ENCODE results near the gene KCTD21. TPM values are rescaled to one million over a fixed set of nuclear protein-coding genes. Genes with fewer than 3 reads are reported as not detected.

The KCTD21 gene
- total RNA-seq, 2 experiments from 2014 or later, result 7.1 to 7.8 TPM

DNA sequence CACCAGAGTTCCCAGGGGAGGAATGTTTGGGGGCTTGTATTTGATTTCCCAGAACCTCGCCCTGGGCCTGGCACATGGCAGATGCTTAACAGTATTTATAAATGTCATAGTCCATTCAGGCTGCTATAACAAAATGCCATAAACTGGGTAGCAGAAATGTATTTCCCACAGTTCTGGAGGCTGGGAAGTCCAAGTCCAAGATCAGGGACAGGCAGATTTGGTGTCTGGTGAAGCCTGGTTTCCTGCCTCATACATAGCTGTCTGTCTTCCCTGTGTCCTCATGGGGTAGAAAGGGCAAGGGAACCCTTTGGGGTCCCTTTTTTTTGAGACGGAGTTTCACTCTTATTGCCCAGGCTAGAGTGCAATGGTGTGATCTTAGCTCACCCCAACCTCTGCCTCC is 24.0 kb downstream of the KCTD21 start:
- Mint-ChIP-seq H3K27me3 (ENCODE audit: low read depth) (no peaks in the 10 kb centered on the region), H3K27ac (no peak overlapping the region), H3K36me3 (ENCODE audit: low read depth) (no peaks in the 10 kb centered on the region), H3K9me3 (ENCODE audit: insufficient read depth) (no peaks in the 10 kb centered on the region), H3K4me3 (no peak overlapping the region), H3K4me1 (ENCODE audit: low read depth) (no peaks in the 10 kb centered on the region)
- no peak for ATAC-seq
- DNase-seq, result no peak
- ChIA-PET POLR2A (no interaction called here), CTCF (interaction anchor here (0.6 to 0.9 kb wide), 2 partner anchors 22 to 161 kb away, joined by 3 read pairs; no protein-coding TSS in a partner anchor)

DNA sequence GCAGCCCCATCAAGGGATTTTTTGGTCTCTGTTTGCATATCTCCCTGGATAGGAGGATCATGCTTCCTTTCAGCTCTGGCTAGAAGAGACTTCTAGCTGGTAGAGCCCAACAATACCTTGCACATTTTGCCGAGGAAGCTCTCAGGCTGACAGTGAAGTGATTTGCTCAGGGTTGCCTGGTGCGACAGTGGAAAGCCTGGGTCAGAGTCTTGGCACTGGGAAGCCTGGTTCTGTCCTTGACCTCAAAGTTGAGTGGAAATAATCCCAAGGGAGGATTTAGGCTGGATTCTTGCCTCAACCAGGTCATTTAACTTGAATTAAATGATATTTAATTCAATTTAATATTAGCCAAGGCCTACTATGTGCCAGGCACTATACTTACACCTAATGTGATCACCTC is 24.6 kb downstream of the KCTD21 start:
- ChIA-PET POLR2A (no interaction called here), CTCF (no interaction called here)
- DNase-seq (no peak), ATAC-seq (no peak)
- Mint-ChIP-seq H3K4me3 (no peak overlapping the region), H3K4me1 (ENCODE audit: low read depth) (no peaks in the 10 kb centered on the region), H3K27ac (no peak overlapping the region), H3K9me3 (ENCODE audit: insufficient read depth) (no peaks in the 10 kb centered on the region), H3K27me3 (ENCODE audit: low read depth) (no peaks in the 10 kb centered on the region), H3K36me3 (ENCODE audit: low read depth) (no peaks in the 10 kb centered on the region)

DNA sequence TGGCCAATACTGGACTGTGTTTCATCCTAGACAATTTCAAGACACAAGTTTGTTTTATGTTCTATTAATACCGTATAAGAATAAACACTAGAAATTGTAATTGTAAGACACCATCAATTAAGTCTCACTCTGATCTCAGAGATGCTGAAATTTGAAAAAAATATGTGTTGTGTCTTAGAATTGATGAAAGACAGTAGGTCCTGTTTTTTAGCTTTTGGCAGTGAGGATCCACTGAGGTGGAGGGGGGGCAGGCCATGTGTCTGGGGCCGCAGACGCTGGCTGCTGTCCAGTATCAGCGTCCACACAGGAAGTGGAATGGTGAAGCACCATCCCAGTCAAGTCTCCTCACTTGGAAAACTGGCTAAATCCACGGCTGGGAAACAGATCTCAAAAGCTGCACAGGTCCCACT is 26.5 kb downstream of the KCTD21 start:
- H3K4me3 Mint-ChIP-seq, result no peak overlapping the region
- no peaks in the 10 kb centered on the region for H3K9me3 Mint-ChIP-seq (ENCODE audit: insufficient read depth)
- H3K4me1 Mint-ChIP-seq (ENCODE audit: low read depth), result no peaks in the 10 kb centered on the region
- CTCF ChIA-PET, result interaction anchor here (0.8 kb wide), 1 partner anchor 93 kb away, joined by 3 read pairs; no protein-coding TSS in a partner anchor
- ATAC-seq (no peak), DNase-seq (no peak)
- POLR2A ChIA-PET, result interaction anchor here (0.7 kb wide), 1 partner anchor 23 kb away, joined by 4 read pairs; no protein-coding TSS in a partner anchor
- no peaks in the 10 kb centered on the region for H3K36me3 Mint-ChIP-seq (ENCODE audit: low read depth)
- H3K27me3 Mint-ChIP-seq (ENCODE audit: low read depth), result no peaks in the 10 kb centered on the region
- H3K27ac Mint-ChIP-seq, result peak overlapping the region; percentile 22

DNA sequence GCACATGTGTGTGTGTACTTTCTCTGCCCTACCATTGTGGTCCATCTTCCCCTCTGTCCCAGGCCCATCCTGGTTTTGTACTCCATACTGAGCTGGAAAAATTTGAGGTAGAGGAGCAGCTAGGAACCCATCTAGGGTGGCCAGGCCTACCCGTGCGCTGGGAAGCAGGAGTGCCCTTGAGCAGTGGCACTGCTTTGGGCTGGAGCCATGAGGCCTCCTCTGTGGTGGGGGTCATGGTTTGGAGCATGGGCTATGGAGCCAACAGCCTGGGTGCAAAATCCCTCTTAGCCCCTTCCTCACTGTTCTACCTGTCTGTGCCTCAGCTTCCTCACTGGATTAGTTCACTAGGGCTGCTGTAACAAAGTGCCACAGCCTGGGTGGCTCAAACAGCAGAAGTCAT is 27.1 kb downstream of the KCTD21 start:
- CTCF ChIA-PET, result interaction anchor here (0.8 kb wide), 1 partner anchor 92 kb away, joined by 3 read pairs; no protein-coding TSS in a partner anchor
- POLR2A ChIA-PET, result interaction anchor here (0.6 to 0.7 kb wide), 2 partner anchors 13 to 22 kb away, joined by 4 read pairs; no protein-coding TSS in a partner anchor

DNA sequence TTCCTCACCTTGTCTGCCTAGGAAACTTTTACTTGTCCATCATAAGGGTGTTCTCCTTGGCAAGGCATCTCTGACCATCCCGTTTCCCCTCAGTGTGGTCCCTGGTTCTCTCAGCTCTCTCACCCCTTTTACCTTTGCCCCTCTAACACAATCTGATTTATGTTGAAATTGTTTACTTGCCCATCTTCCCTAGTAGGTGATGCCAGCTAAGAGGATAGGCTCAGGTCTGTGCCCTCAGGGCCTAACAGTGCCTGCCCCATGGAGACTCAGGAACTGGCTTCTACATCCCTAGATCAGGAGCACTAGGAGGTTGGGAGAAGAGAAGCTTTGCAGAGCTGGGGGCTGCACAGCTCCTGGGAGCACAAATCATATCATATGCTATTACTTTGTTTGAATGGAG is 27.9 kb downstream of the KCTD21 start:
- no peak for DNase-seq
- H3K4me1 Mint-ChIP-seq (ENCODE audit: low read depth), result no peaks in the 10 kb centered on the region
- POLR2A ChIA-PET, result no interaction called here
- no peaks in the 10 kb centered on the region for H3K36me3 Mint-ChIP-seq (ENCODE audit: low read depth)
- ATAC-seq, result no peak
- H3K4me3 Mint-ChIP-seq, result no peak overlapping the region
- H3K9me3 Mint-ChIP-seq (ENCODE audit: insufficient read depth), result no peaks in the 10 kb centered on the region
- CTCF ChIA-PET, result interaction anchor here (1.0 kb wide), 1 partner anchor 11 kb away, joined by 3 read pairs; no protein-coding TSS in a partner anchor
- no peak overlapping the region for H3K27ac Mint-ChIP-seq
- no peaks in the 10 kb centered on the region for H3K27me3 Mint-ChIP-seq (ENCODE audit: low read depth)

More for the DNA sequence above, 27.1 kb downstream of the KCTD21 start:
- no peak for ATAC-seq
- no peak for DNase-seq
- H3K27ac Mint-ChIP-seq, result no peak overlapping the region
- H3K27me3 Mint-ChIP-seq (ENCODE audit: low read depth), result no peaks in the 10 kb centered on the region
- no peaks in the 10 kb centered on the region for H3K36me3 Mint-ChIP-seq (ENCODE audit: low read depth)
- no peaks in the 10 kb centered on the region for H3K9me3 Mint-ChIP-seq (ENCODE audit: insufficient read depth)
- H3K4me1 Mint-ChIP-seq (ENCODE audit: low read depth), result no peaks in the 10 kb centered on the region
- H3K4me3 Mint-ChIP-seq, result no peak overlapping the region

DNA sequence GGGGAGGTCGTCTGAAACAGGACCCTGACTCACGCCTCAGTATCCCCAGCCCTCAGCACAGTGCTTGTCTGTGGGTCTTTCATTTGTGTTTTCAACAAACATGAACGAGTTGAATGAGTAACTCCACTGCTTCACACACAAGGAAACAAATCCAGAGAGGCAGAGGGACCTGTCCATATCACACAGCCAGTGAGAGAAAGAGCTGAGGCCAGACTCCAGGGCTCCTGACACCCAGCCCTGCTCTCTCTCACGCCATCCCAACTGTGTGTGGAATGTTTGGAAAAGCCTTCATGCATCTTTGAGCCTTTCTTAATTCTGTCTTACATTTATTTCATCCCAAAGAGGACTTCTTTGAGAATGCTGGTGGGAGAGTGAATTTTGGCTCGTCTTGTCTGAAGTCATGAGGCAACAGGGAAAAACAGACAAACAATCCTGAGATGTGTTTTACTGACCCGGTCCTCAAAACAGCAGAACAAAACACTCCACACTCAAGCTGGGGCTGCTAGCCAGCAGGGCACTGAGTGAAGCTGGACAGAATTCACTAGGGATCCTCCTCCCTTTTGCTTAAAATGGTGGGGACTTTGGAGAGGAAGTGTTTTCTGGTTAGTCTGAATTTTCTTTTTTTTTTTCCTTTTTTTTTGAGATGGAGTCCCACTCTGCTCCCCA is 29.3 kb downstream of the KCTD21 start:
- Mint-ChIP-seq H3K9me3 (ENCODE audit: insufficient read depth) (no peaks in the 10 kb centered on the region), H3K4me1 (ENCODE audit: low read depth) (no peaks in the 10 kb centered on the region), H3K36me3 (ENCODE audit: low read depth) (no peaks in the 10 kb centered on the region), H3K4me3 (no peak overlapping the region), H3K27ac (no peak overlapping the region), H3K27me3 (ENCODE audit: low read depth) (no peaks in the 10 kb centered on the region)
- ChIA-PET POLR2A (no interaction called here), CTCF (no interaction called here)
- ATAC-seq (no peak), DNase-seq (no peak)

DNA sequence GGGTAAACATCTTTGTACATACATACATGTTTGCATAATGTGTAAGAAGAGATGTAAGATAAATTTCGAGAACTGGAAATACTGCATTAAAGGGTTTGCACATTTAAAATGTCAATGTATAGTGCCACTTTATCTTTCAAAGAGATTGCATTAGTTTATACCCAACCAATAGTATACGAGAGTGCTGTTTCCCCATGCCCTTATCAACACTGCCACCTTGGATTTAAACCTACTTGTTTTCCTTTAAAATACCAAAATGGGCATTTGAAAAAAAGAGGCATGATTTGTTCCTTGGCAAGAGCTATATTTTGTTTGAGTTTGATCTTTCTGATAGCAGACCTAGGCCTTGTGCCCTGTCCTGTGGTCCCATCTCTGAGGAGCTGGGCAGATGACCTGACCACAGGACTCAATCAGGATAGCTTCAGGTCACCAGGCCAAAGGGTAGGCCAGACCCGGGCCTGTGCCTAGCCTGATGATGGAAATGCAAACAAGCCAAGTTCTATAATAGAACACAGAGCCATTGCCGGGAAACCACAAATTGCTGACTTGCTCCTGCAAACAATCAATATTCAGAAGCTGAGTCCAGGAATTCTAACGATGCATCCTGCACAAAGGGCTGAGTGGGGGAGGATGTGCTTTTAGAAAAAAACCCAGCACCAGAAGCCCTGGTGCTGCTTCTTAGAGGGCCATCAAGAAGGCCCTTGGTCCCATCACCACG is 32.1 kb downstream of the KCTD21 start:
- H3K4me1 Mint-ChIP-seq (ENCODE audit: low read depth), result no peaks in the 10 kb centered on the region
- no peak overlapping the region for H3K4me3 Mint-ChIP-seq
- DNase-seq (no peak), ATAC-seq (no peak)
- ChIA-PET POLR2A (no interaction called here), CTCF (no interaction called here)
- H3K27ac Mint-ChIP-seq, result no peak overlapping the region
- no peaks in the 10 kb centered on the region for H3K9me3 Mint-ChIP-seq (ENCODE audit: insufficient read depth)
- peaks cover 1% of the 10 kb centered on the region for H3K36me3 Mint-ChIP-seq (ENCODE audit: low read depth)
- no peaks in the 10 kb centered on the region for H3K27me3 Mint-ChIP-seq (ENCODE audit: low read depth)

DNA sequence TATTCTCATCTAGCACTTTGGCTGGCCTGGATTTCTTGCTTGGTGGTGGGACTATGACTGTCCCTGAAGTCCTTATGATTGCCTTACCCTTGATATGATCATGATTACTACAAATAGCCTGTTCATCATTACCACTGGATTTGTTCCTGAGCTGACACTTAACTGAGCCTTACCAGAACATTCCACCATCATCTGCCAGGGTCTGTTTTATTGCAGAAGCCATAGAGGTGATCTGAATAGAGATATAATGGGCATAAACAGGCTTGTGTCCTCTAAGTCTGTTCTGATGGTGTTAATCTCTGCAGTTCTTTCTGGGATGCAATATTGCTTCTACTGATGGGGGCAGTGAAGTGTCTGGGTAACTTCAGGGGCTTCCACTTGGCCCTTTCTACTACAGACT is 36.6 kb downstream of the KCTD21 start:
- POLR2A ChIA-PET, result no interaction called here
- Mint-ChIP-seq H3K27me3 (ENCODE audit: low read depth) (no peaks in the 10 kb centered on the region), H3K27ac (no peak overlapping the region), H3K4me1 (ENCODE audit: low read depth) (no peaks in the 10 kb centered on the region), H3K4me3 (no peak overlapping the region), H3K36me3 (ENCODE audit: low read depth) (peaks cover 1% of the 10 kb centered on the region), H3K9me3 (ENCODE audit: insufficient read depth) (no peaks in the 10 kb centered on the region)
- CTCF ChIA-PET, result no interaction called here
- ATAC-seq (no peak), DNase-seq (no peak)

DNA sequence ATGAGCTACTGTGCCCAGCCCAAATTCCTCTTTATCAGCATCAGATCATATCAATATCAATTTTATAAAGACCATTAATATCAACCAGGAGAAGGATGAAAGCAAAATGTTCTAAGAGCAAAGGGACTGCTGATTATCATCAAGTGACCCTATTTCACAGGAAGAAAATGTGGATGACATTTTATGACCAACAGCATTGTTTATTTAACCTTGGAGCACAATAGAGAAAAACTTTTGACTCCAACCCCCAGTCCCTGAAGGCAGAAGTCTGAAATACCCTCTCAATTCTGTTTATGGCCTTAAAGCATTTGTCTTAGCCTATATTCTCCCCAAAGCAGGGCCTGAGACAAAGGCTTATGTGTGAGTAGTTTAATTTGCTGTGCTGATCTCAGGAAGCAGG is 37.7 kb downstream of the KCTD21 start:
- H3K4me1 Mint-ChIP-seq (ENCODE audit: low read depth), result no peaks in the 10 kb centered on the region
- peaks cover 1% of the 10 kb centered on the region for H3K36me3 Mint-ChIP-seq (ENCODE audit: low read depth)
- no peak for ATAC-seq
- no peak for DNase-seq
- POLR2A ChIA-PET, result no interaction called here
- CTCF ChIA-PET, result no interaction called here
- H3K9me3 Mint-ChIP-seq (ENCODE audit: insufficient read depth), result no peaks in the 10 kb centered on the region
- no peaks in the 10 kb centered on the region for H3K27me3 Mint-ChIP-seq (ENCODE audit: low read depth)
- no peak overlapping the region for H3K4me3 Mint-ChIP-seq
- H3K27ac Mint-ChIP-seq, result no peak overlapping the region

DNA sequence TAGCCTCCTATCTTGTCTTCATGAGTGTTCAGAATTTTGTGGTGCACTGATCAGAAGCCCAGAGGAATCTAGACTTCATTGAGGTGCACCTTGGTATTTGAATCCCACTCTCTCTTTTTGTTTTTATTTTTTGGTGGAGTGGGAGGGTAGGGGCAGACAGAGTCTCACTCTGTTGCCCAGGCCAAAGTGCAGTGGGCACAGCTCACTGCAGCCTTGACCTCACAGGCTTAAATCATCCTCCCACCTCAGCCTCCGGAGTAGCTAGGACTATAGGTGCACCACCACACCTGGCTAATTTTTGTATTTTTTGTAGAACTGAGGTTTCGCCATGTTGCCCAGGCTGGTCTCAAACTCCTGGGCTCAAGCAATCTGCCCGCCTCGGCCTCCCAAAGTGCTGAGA is 38.1 kb downstream of the KCTD21 start:
- DNase-seq, result no peak
- Mint-ChIP-seq H3K36me3 (ENCODE audit: low read depth) (peaks cover 1% of the 10 kb centered on the region), H3K4me1 (ENCODE audit: low read depth) (no peaks in the 10 kb centered on the region), H3K27me3 (ENCODE audit: low read depth) (no peaks in the 10 kb centered on the region), H3K4me3 (no peak overlapping the region), H3K9me3 (ENCODE audit: insufficient read depth) (no peaks in the 10 kb centered on the region), H3K27ac (no peak overlapping the region)
- ATAC-seq, result no peak
- CTCF ChIA-PET, result interaction anchor here (1.3 kb wide), 1 partner anchor 11 kb away, joined by 4 read pairs; the partner anchor contains the start of gene ALG8
- POLR2A ChIA-PET, result no interaction called here

DNA sequence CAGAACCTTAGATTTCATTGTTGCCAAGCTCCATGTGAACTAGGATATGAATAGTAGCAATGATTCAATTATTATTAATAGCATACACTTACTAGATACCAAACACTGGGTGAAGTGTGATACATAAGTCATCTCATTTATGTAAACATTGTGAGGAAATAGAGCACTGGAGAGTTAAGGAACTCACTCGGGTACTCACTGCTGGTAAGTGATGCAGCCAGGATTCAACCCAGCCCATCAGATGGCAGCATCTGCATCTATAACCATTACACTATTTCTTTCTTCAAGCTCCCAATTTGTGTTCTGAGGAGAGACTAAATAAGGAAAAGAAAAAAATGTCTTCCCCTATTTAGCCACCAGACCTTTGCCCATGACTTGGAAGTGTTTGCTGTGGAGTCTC is 38.8 kb downstream of the KCTD21 start:
- Mint-ChIP-seq H3K9me3 (ENCODE audit: insufficient read depth) (no peaks in the 10 kb centered on the region), H3K36me3 (ENCODE audit: low read depth) (peaks cover 1% of the 10 kb centered on the region), H3K27me3 (ENCODE audit: low read depth) (no peaks in the 10 kb centered on the region), H3K4me3 (no peak overlapping the region), H3K4me1 (ENCODE audit: low read depth) (no peaks in the 10 kb centered on the region), H3K27ac (no peak overlapping the region)
- ChIA-PET CTCF (interaction anchor here (0.7 to 2.5 kb wide), 3 partner anchors 10 to 415 kb away, joined by 3 to 12 read pairs (median 4); partner anchors contain the start of gene ALG8), POLR2A (interaction anchor here (2.3 kb wide), 1 partner anchor 10 kb away, joined by 5 read pairs; the partner anchor contains the start of gene ALG8)
- ATAC-seq, result no peak
- no peak for DNase-seq

DNA sequence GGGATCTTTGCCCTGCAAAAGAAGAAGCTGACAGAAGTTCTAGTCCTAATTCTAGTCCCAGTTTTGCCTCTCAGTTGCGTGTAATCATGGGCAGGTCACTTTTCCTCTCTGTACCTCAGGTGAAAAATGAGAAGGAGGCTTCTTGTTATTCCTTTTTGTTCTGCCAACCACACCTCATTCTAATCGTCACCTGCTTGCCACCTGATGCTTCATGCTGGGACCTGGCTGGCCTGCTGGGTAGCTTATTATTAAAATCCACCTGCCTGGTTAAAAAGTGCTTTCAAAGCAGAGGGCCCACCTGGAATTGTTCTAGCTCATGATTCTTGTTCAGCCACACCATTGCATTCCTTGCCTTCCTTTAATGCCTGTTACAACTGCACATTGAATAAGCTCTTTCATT is 40.6 kb downstream of the KCTD21 start:
- ATAC-seq (no peak), DNase-seq (no peak)
- Mint-ChIP-seq H3K4me1 (ENCODE audit: low read depth) (no peaks in the 10 kb centered on the region), H3K4me3 (no peak overlapping the region), H3K36me3 (ENCODE audit: low read depth) (peaks cover 10% of the 10 kb centered on the region), H3K27me3 (ENCODE audit: low read depth) (no peaks in the 10 kb centered on the region), H3K9me3 (ENCODE audit: insufficient read depth) (no peaks in the 10 kb centered on the region), H3K27ac (no peak overlapping the region)
- POLR2A ChIA-PET, result interaction anchor here (2.3 kb wide), 1 partner anchor 8 kb away, joined by 5 read pairs; the partner anchor contains the start of gene ALG8
- CTCF ChIA-PET, result interaction anchor here (0.6 to 2.5 kb wide), 4 partner anchors 268 to 417 kb away, joined by 3 to 12 read pairs (median 3); no protein-coding TSS in a partner anchor
